ENCODE results near the gene STK38L. TPM values are rescaled to one million over a fixed set of nuclear protein-coding genes. Genes with fewer than 3 reads are reported as not detected.

The STK38L gene
- total RNA-seq = 10 to 100 TPM; 16.3 to 21.2 (median 18.6) TPM
- polyA plus RNA-seq = 10 to 100 TPM in 1 of 3 donors, 1 to 10 TPM in 2; 3.7 to 13.3 (median 4.3) TPM
- long read RNA-seq, donor 1, full-length matches to known transcripts = 10 of 12 reads
- long read RNA-seq, donor 1, partial matches to known transcripts = 0 of 12 reads
- long read RNA-seq, donor 1, other reads (novel, unspliced or antisense) = 2 of 12 reads
- long read RNA-seq, donor 2, full-length matches to known transcripts = 22 of 31 reads
- long read RNA-seq, donor 2, partial matches to known transcripts = 5 of 31 reads
- long read RNA-seq, donor 2, other reads (novel, unspliced or antisense) = 4 of 31 reads

- TF ChIP-seq CTCF (IDR thresholded peaks at IDR 0.05) = no peak
- peak within 1 kb of the TSS; percentile 99 for H3K4me3 ChIP-seq
- ATAC-seq (peak; percentile 98 to 99 (median 98)), DNase-seq (peak; percentile 98)
- H3K4me1 ChIP-seq = peaks cover 13% of the 10 kb centered on the region
- WGBS, 3 donors = 6 to 10% (median 7%) methylated on average over 49 to 69 of the region's 69 CpGs
- no peaks in the 10 kb centered on the region for H3K9me3 ChIP-seq
- H3K36me3 ChIP-seq (ENCODE audit: insufficient read depth in 1 of 2, low read depth in 1 of 2) = no peaks in the 10 kb centered on the region
- no peaks in the 10 kb centered on the region for H3K27me3 ChIP-seq (ENCODE audit: insufficient read depth in 3 of 3, low read length in 2 of 3)
- peak within 1 kb of the TSS; percentile 81 for H3K27ac ChIP-seq
- intact Hi-C loops (cut with DNase I) = loop anchor here in 1 of 2 donors (1.0 kb wide), 1 partner anchor 62 kb away; no protein-coding TSS in a partner anchor
Measured at GRCh38 chr12:27243804-27244688, at the start of gene STK38L. Gene STK38L, plus strand, starts transcription at chr12:27244286. Its CDS starts 53,435 bp downstream, at chr12:27297721.

- ATAC-seq = no peak
- Histone ChIP-seq H3K4me1 (no peaks in the 10 kb centered on the region), H3K9me3 (no peaks in the 10 kb centered on the region), H3K36me3 (ENCODE audit: insufficient read depth in 1 of 2, low read depth in 1 of 2) (no peaks in the 10 kb centered on the region), H3K4me3 (no peak overlapping the region), H3K27me3 (ENCODE audit: insufficient read depth in 3 of 3, low read length in 2 of 3) (no peaks in the 10 kb centered on the region), H3K27ac (no peak overlapping the region)
- no peak for TF ChIP-seq CTCF (IDR thresholded peaks at IDR 0.05)
- intact Hi-C loops (cut with DNase I) = no loop called here
- 77 to 85% (median 85%) methylated on average over 2 of the region's 2 CpGs for WGBS, 3 donors
- no peak for DNase-seq
Measured at GRCh38 chr12:27194644-27195043, 49.4 kb upstream of the STK38L start.

- TF ChIP-seq CTCF (IDR thresholded peaks at IDR 0.05) = no peak
- peak in 3 of 4 donors; percentile 40 to 48 (median 41) for ATAC-seq
- H3K4me3 ChIP-seq = no peak overlapping the region
- H3K27me3 ChIP-seq (ENCODE audit: insufficient read depth in 3 of 3, low read length in 2 of 3) = no peaks in the 10 kb centered on the region
- WGBS, 3 donors = 55 to 69% (median 64%) methylated on average over 3 of the region's 3 CpGs
- intact Hi-C loops (cut with DNase I) = no loop called here
- no peaks in the 10 kb centered on the region for H3K36me3 ChIP-seq (ENCODE audit: insufficient read depth in 1 of 2, low read depth in 1 of 2)
- H3K4me1 ChIP-seq = no peaks in the 10 kb centered on the region
- DNase-seq = peak; percentile 39 to 48
- H3K27ac ChIP-seq = no peak overlapping the region
- no peaks in the 10 kb centered on the region for H3K9me3 ChIP-seq
Measured at GRCh38 chr12:27198036-27198435, 46.0 kb upstream of the STK38L start.

- intact Hi-C loops (cut with DNase I) = no loop called here
- no peaks in the 10 kb centered on the region for H3K36me3 ChIP-seq (ENCODE audit: insufficient read depth in 1 of 2, low read depth in 1 of 2)
- no peak overlapping the region for H3K4me3 ChIP-seq
- no peak for TF ChIP-seq CTCF (IDR thresholded peaks at IDR 0.05)
- no peaks in the 10 kb centered on the region for H3K9me3 ChIP-seq
- no peaks in the 10 kb centered on the region for H3K27me3 ChIP-seq (ENCODE audit: insufficient read depth in 3 of 3, low read length in 2 of 3)
- H3K4me1 ChIP-seq = no peaks in the 10 kb centered on the region
- H3K27ac ChIP-seq = no peak overlapping the region
- ATAC-seq = no peak
- 71 to 80% (median 79%) methylated on average over 2 of the region's 2 CpGs for WGBS, 3 donors
- no peak for DNase-seq
Measured at GRCh38 chr12:27199638-27200300, 44.3 kb upstream of the STK38L start.
